ENCODE data around the gene HEPACAM.

GRCh38 chr11:124876818-124877630, 58.8 kb downstream of the HEPACAM start:
- TF ChIP-seq CTCF (conservative IDR thresholded peaks at IDR 0.05; ENCODE audit: low read depth, low read length) (no peak), EZH2 (IDR thresholded peaks at IDR 0.05; ENCODE audit: low read length, unreplicated experiment) (no peak)

All from PC-3 (cell line).